ENCODE data around the gene TTBK2.
"Not testable (repeated sequence)": the region's sequence is repeated elsewhere in the genome, so short reads cannot be mapped to it uniquely, and the experiment has no call there.

- TF ChIP-seq, protein P1, sequence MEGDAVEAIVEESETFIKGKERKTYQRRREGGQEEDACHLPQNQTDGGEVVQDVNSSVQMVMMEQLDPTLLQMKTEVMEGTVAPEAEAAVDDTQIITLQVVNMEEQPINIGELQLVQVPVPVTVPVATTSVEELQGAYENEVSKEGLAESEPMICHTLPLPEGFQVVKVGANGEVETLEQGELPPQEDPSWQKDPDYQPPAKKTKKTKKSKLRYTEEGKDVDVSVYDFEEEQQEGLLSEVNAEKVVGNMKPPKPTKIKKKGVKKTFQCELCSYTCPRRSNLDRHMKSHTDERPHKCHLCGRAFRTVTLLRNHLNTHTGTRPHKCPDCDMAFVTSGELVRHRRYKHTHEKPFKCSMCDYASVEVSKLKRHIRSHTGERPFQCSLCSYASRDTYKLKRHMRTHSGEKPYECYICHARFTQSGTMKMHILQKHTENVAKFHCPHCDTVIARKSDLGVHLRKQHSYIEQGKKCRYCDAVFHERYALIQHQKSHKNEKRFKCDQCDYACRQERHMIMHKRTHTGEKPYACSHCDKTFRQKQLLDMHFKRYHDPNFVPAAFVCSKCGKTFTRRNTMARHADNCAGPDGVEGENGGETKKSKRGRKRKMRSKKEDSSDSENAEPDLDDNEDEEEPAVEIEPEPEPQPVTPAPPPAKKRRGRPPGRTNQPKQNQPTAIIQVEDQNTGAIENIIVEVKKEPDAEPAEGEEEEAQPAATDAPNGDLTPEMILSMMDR (IDR thresholded peaks at IDR 0.05; ENCODE audit: low read length), result not testable (repeated sequence)
- TF ChIP-seq EZH2 (optimal IDR thresholded peaks at IDR 0.05; ENCODE audit: low read depth, low read length), result not testable (repeated sequence)
Measured at GRCh38 chr15:42948898-42949297, 28.3 kb upstream of the TTBK2 start.

Data from MM.1S (cell line).